Measurements from ENCODE around the gene GALNT7. TPM values are rescaled to one million over a fixed set of nuclear protein-coding genes. Genes with fewer than 3 reads are reported as not detected.

GALNT7 gene
- total RNA-seq, 2 experiments from 2014 or later = 18.3 to 19.5 TPM

DNA sequence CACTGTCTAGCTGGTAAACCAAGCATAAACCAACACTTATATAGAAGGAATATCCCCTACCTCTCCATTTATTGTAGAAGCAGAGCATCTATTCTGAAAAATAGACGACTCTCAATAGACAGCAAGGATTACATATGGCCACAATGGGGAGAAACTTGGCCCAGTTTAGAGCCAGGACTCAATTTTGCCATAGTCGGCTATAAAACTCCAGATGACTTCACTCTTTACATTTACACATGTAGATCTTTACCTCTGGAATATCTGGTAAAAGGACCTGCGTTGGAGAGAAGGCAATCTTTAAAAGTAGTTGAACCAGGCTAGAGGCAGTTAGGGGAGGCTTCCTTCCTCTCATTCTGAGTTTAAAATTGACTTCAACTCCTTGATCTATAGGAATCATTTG lies 88.2 kb downstream of the GALNT7 start:
- POLR2A ChIA-PET = no interaction called here
- CTCF ChIA-PET = interaction anchor here (1.3 to 1.8 kb wide), 7 partner anchors 18 to 246 kb away, joined by 3 to 11 read pairs (median 7); no protein-coding TSS in a partner anchor

DNA sequence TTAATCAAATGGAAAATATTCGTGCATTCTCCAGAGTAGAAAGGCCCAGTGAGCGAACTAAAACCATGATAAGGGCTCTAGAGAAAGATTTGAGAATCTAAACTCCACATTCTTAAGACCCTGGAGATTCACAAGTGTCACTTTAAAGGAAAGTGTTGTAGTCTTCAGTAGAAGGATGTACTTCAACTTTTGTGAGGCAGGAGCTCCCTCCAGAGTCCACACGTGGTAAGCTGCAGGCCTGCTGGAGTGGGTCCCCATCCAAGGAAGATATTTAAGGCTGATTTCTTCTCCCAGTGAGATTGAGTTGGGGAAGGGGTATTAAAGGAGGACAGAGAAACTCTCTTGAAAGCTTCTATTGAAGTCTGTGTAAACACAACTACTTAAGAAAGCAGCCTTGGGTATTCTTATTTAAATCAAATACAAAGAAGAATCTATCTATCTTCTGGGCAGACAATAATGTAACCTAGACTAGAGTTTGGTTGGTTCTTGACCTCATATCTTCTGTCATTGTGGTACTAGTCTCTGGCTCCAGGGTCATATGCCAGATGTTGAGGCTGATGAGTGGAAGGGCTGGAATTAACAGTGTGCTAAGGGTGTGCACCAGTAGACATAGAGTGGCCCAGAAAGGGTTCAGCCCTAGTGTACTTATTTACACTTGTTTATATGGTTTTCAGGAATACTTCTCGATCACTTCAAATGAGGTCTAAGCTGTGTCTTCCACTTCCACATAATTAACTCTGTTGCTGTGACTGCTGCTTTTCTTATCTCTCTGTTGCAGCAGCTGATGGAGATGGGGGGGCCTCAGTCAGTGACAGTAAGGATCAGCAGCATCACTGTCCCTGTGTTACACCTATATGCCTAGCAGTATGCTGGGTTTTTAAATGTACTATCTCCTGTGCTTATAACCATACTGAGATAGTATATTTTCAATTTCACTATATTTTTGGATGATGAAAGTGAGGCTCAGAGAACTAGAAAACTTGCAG lies 89.4 kb downstream of the GALNT7 start:
- POLR2A ChIA-PET = no interaction called here
- CTCF ChIA-PET = interaction anchor here (0.8 to 1.8 kb wide), 8 partner anchors 17 to 247 kb away, joined by 3 to 11 read pairs (median 6); no protein-coding TSS in a partner anchor

DNA sequence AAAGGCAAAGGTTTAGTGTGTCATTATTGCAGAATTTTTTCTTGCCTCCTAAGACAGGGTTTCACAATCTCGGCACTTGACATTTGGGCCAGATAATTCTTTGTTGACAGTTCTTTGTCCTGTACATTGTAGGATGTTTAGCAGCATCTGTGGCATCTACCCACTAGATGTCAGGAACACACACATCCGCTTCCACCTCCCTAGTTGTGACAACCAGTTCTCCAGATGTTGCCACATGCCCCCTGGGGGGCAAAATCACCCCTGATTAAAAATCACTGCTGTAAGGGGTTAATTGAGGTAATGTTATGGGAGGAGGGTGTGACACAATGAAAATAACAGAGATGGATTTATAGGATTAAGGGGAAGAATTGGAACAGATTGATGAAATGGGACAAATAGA lies 90.3 kb downstream of the GALNT7 start:
- POLR2A ChIA-PET = no interaction called here
- CTCF ChIA-PET = interaction anchor here (1.8 kb wide), 1 partner anchor 18 kb away, joined by 4 read pairs; no protein-coding TSS in a partner anchor

DNA sequence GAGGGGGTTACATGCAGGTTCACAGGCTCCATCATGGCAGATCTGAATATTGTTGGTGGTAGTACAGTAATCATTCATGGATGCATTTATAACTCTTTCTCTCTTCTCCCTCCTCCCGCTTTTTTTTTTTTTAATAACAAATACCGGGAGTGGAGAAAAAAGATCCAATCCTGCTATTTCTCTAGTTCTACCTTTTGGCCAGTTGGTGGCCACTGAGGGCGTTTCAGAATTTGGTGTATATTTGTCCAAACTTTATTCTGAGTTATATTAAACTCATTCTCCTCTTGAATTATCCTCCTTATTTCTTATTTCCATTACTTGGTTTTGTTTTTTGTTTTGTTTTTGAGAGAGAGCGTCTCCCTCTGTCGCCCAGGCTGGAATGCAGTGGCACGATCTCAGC lies 90.7 kb downstream of the GALNT7 start:
- ChIA-PET POLR2A (no interaction called here), CTCF (no interaction called here)

DNA sequence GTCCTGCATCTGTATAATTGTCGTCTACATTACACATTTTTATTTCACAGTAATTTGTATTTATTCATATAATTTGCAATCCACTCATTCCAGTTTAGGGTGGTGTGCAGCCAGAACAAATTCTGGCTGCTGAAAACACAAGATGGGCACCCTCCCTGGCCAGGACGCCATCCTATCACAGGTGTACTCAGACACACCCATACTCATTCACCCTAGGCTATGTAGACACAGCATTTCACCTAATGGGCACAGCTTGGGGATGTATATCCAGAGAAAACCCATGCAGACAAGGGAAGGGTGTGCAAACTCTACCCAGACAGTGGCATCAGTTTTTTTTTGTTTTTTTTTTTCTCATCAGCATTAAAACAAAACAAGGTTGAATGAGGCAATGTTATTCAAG lies 92.4 kb downstream of the GALNT7 start:
- ChIA-PET POLR2A (no interaction called here), CTCF (no interaction called here)

DNA sequence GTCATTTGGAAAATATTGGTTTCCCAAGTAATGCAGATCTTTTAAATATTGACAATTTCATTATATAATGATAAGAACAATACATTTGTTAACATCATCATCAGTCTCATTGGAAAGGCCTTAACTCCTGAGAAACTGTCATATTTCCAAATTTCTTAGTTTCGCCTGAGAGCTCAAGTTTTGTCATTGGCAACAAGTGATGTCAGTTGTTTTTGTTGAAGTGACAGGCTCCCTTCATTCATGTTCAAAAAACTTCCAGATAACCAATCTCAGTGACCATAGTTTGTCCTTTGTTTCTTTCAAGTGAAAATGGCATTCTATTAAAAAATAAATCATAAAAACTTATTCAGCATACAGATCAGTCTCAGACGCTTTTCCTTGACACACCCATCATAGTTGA lies 93.8 kb downstream of the GALNT7 start:
- CTCF ChIA-PET = no interaction called here

DNA sequence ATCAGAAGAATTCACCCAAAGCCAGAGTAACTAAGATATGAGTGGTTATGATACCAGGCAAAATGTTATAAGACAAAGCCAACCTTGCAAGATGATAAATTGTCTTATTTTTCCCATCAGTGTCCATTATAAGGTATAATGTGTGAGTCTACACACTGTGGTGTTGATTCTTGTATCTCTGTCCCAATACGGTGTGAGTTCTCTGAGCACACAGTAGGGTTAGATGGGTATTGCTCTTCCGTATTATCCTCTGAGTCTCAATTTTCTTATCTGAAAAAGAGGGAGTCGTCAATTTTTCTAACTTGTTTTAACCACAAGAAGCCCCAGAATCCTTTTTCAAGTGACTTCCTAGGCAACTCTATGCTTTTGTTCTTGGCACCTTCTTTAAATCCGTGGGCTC lies 95.6 kb downstream of the GALNT7 start:
- ChIA-PET POLR2A (no interaction called here), CTCF (interaction anchor here (1.7 kb wide), 1 partner anchor 37 kb away, joined by 4 read pairs; no protein-coding TSS in a partner anchor)

More for the DNA sequence above, 93.8 kb downstream of the GALNT7 start:
- POLR2A ChIA-PET = no interaction called here

DNA sequence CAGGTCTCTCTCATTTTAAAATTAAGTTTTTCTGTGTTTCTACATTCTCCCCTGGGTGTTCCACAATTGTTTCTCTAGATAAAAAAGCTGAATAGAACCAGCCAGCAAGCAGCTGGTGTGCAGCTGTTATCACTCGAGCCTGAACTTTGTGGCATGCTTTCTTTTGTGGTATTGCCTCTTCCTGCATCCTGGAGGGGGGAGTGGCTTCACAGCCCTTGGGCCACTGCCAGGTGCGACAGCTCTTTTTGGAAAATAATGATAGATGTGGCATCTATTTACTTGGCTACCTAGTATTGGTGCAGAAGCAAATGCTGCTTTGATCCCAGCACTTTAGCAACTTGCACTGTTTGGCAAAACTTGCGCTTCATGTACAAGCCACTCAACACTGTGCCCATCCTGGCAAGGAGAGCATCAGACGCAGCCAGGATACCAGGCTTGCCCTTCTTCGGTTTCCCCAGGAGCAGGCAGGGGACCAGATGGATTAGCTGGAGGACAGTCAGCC lies 96.1 kb downstream of the GALNT7 start:
- ChIA-PET CTCF (interaction anchor here (1.1 to 1.7 kb wide), 2 partner anchors 37 to 251 kb away, joined by 4 read pairs; no protein-coding TSS in a partner anchor), POLR2A (no interaction called here)

DNA sequence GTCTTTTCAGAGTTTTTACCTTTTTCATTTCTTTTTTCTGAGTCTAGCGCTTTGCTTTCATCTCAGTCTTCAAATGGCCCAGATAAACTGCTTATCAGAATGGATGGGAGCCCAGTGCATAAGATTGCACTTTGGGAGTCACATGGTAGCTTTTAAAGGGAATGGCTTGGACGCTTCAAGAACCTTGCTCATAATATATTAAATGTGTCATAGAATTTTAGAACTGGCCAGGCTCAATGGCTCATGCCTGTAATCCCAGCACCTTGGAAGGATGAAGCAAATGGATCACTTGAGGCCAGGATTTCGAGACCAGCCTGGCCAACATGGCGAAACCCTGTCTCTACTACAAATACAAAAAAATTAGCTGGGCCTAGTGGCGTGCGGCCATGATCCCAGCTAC lies 97.1 kb downstream of the GALNT7 start:
- ChIA-PET CTCF (interaction anchor here (1.1 to 1.7 kb wide), 2 partner anchors 36 to 252 kb away, joined by 4 read pairs; no protein-coding TSS in a partner anchor), POLR2A (no interaction called here)

DNA sequence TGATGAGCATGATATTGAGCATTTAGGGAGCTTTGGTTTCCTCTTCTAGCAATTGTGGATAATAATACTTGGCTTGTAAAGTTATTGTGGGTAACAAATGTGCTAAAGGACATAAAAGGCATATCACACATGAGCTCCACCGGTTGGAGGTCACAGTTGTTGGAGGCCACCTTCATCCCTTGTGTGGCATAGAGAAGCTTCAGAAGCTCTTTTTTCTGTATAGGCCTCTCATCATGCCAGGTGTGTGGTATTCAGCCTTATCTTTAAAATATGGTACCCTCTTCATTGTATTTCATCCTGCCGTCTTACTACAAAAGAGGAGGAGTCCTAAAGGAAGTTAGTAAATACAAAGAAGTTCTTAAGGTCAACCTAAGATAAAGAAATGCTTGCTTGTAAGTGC lies 99.1 kb downstream of the GALNT7 start:
- ChIA-PET POLR2A (no interaction called here), CTCF (no interaction called here)

DNA sequence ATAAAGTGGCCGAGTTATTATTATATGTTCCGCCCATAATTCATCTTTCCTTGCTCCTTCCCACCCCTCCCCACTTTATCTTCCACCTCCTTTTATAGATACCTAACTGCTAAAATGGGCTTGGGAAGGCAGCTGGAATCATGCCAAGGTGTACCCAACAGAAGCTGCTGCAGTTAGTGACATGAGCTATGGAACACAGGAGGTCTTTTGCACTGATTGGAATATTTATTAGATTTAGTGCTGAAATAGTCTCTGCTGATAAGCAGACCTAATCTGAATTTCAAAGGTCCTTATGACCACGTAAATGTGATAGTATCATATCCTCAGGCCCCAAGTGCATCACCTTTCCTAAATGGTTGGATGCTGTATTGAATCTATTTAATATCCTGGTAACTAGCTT lies 100.7 kb downstream of the GALNT7 start:
- ChIA-PET CTCF (no interaction called here), POLR2A (interaction anchor here (0.6 kb wide), 1 partner anchor 18 kb away, joined by 4 read pairs; no protein-coding TSS in a partner anchor)

DNA sequence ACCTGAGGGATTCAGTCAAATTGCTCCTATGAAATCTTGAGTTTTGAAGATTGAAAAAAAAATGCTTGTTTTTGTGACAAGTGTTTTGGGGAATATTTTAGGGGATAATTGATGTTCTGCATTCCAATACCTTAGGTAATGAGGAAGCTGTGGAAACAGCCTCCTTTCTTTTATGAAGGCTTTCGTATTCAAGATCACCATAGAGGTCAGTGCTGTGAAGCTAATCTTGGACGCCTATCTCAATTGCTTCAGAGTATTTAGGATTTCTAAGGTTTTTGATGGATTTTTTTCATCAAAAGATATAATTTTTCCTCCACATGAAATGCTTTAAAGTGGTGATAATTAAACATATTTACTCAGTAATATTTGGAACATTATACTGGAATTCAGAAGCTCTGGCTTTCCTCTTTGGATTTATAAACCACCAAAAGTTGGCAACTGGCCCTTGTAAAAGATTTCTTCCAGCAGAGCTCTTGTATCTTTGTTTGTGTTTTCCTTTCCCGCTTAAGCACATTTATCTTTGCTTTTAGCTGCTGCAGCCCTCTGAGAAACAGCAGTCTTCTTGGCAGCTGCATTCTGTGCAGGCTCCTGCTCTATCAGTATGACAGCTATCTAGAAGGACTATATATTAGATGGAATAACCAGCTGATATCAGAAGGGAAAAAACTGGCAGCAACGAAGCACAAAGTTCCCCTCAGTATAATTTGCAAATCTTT lies 101.9 kb downstream of the GALNT7 start:
- CTCF ChIA-PET = no interaction called here
- POLR2A ChIA-PET = no interaction called here

DNA sequence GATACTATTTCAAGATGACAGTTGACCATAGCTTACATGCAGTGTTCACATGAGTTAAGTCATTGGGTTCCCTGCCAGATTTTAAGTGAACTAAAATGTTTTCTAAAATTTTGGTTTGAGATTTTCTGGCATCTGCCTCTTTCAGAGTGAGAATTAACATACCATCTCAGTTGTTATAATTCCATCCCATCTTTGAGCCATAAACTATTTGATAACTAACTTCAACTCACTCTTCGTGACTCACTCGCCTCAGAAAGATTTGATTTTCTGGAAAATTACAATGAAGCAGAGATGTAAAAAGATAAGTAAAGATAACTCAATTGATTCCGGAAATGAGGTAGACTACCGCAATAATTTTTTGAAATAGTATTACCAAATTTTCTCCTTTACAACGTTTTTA lies 103.7 kb downstream of the GALNT7 start:
- ChIA-PET CTCF (no interaction called here), POLR2A (no interaction called here)

DNA sequence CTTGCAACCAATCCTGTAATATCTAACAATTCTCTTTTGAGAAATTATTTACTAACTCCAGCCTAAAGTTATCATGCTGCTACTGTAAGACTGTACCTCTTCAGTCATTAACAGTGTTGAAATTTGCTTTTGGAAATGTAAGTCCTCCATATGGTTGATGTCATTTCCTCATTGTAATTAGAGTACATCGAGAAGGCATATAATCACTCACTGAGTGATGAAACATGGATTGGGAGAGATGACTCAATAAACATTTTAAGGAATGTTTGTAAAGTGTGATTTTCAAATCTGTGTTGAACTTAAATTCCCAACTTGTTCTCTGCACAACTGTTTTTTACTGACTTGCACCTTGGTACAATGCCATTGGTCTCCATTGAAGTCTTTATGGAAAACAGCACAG lies 104.4 kb downstream of the GALNT7 start:
- CTCF ChIA-PET = no interaction called here

DNA sequence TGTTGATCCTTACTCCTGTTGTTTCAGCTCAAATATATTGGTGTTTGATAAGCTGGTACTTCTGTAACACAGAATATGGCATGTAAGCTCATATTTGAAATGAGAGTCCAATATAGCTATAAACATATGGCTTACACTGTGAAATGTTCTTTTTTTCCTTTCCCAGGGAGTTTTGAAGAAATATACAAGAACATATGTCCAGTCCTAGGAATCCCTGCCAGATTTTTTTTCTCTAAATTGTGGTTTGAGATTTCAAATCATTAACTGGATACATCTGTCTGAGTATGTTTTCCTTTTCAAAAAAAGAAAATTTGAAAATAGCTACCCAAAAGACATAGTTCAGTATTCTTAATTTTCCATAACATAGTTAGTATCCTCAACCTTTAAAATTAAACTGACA lies 105.3 kb downstream of the GALNT7 start:
- ChIA-PET CTCF (interaction anchor here (1.7 kb wide), 1 partner anchor 17 kb away, joined by 7 read pairs; no protein-coding TSS in a partner anchor), POLR2A (no interaction called here)

More for the DNA sequence above, 104.4 kb downstream of the GALNT7 start:
- POLR2A ChIA-PET = no interaction called here

DNA sequence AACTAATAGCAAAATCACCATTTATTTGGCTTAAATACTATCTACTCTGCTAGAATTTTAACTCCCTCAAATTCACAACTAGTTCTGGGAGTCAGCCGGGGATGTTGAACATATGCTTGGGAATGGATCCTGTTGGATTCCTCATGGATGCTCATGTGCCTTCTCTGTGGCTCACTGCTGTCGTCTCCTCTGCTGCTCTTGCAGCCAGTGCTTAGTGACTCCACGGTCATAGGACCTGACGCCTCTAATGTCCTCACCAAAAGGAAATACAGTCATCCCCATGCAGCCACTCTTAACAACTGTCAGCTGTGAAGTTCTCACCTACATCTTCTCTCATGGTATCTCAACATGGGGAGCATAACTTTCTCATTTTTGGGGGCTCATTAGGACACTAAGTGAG lies 106.1 kb downstream of the GALNT7 start:
- CTCF ChIA-PET = interaction anchor here (1.7 kb wide), 1 partner anchor 17 kb away, joined by 7 read pairs; no protein-coding TSS in a partner anchor
- POLR2A ChIA-PET = no interaction called here

DNA sequence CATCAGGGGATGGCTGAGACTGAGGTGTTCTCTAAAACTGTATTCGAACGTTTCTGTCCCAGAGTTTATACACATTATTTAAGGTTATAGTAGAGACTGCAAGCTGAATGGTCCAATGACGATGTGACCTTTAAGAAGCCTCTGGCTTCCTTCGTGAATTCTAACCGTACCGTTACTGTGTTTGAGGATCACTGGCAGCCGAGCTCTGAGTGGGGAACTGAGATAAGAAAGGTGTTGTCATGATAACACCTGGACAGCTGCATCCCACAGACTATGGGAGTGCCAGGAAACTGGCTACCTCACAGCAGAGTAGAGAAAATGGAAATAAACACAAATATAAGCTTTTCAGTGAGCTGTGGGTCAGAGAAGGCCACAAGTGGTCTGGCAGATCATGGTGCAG lies 106.5 kb downstream of the GALNT7 start:
- POLR2A ChIA-PET = no interaction called here

DNA sequence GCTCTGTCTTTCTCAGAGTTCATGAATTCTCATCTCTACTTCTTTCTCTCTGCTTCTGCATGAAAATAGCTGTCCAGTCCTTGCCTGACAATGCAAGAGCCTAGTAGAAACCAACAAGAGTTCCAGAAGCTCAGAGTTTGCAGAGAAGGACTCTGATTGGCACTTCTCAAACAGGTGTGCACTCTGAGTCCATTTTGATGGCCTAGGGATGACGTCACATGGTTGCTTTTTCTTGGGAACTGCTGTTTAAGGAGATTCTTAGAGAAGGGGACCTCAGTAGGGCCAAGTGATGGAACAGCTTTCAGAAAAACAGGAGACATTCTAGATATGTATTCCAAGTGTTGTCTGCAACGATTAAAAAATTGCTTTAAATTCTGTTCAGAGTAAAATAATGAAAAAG lies 108.7 kb downstream of the GALNT7 start:
- ChIA-PET POLR2A (no interaction called here), CTCF (interaction anchor here (1.6 kb wide), 1 partner anchor 19 kb away, joined by 4 read pairs; no protein-coding TSS in a partner anchor)

More for the DNA sequence above, 106.5 kb downstream of the GALNT7 start:
- CTCF ChIA-PET = interaction anchor here (1.7 kb wide), 1 partner anchor 18 kb away, joined by 7 read pairs; no protein-coding TSS in a partner anchor

DNA sequence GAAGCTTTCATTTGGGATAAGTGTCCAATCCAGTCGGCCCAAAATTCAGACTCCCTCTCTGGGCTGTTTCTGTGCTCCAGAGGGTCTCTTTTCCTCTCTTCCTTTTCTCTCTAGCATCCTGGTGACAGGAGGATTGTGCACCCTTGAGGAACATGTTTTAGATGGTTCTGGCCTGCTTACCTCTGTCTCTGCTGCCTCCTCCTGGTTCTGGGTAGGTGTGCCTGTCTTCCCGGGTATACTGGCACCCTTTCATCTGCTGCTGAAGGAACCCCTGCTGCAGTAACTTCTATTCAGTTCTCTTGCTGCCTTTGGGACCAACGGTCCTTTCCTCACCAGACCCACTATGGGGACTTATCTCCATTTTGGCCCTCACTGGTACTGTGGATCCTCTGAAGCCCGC lies 112.4 kb downstream of the GALNT7 start:
- ChIA-PET POLR2A (no interaction called here), CTCF (no interaction called here)

All from activated CD8-positive, alpha-beta memory T cell treated with anti-CD3 and anti-CD28 coated beads for 36 hours (primary cell).